ENCODE measurements around the gene CD99L2.

Gene CD99L2

DNA sequence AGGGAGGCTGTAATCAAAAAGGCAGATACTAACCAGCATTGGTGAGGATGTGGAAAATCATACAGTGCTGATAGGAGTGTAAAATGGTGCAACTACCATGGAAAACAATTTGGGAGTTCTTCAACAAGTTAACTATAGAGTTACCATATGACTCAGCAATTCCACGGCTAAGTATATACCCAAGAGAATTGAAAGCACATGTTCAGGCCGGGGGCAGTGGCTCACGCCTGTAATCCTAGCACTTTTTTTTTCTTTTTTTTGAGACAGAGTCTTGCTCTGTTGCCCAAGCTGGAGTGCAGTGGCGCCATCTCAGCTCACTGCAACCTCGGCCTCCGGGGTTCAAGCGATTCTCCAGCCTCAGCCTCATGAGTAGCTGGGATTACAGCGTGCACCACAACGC, 15.0 kb upstream of the CD99L2 start:
- Histone ChIP-seq H3K9me3 (ENCODE audit: insufficient read depth, low read depth, low read length) (no peaks in the 10 kb centered on the region), H3K4me1 (ENCODE audit: insufficient read depth, low read length, poor library complexity, severe bottlenecking) (no peaks in the 10 kb centered on the region), H3K9me2 (replicated peaks; ENCODE audit: low read depth, low read length) (no peaks in the 10 kb centered on the region), H3K36me3 (ENCODE audit: insufficient read depth, low read length) (no peaks in the 10 kb centered on the region), H2AFZ (ENCODE audit: low read length) (no peak overlapping the region), H3K4me3 (ENCODE audit: low read length, poor library complexity, severe bottlenecking) (no peak overlapping the region), H4K20me1 (ENCODE audit: insufficient read depth, low read length, poor library complexity, severe bottlenecking) (no peaks in the 10 kb centered on the region), H3K27me3 (ENCODE audit: insufficient read depth, low read length, poor library complexity, severe bottlenecking) (no peaks in the 10 kb centered on the region), H3K9ac (ENCODE audit: low read depth, low read length, poor library complexity, severe bottlenecking) (no peak overlapping the region), H3F3A (ENCODE audit: low read depth) (no peaks in the 10 kb centered on the region), H3K79me2 (ENCODE audit: insufficient read depth, low read length) (no peaks in the 10 kb centered on the region), H3K4me2 (ENCODE audit: low read depth, low read length, poor library complexity, severe bottlenecking) (no peak overlapping the region)
- TF ChIP-seq EZH2phosphoT487 (IDR thresholded peaks at IDR 0.05; ENCODE audit: borderline replicate concordance) (no peak), CTCF (conservative IDR thresholded peaks at IDR 0.05; ENCODE audit: low read length) (no peak)

DNA sequence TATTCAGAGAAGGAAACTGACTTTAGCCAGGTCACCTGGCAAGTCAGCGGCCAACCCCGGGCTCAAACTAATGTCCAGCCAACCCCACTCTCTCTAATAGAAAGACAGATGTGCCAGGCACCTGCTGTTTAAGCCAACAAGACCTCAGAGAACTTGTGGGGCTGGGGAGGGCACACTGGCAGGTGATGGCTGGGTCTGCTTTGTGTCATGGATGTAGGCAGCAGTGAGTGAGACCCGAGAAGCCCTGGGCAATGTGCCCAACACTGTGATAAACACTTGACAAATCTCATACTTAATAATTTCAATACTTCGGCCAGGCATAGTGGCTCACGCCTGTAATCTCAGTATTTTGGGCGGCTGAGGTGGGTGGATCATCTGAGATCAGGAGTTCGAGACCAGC, 9.0 kb upstream of the CD99L2 start:
- Histone ChIP-seq H3K9ac (ENCODE audit: low read depth, low read length, poor library complexity, severe bottlenecking) (no peak overlapping the region), H2AFZ (ENCODE audit: low read length) (no peak overlapping the region), H4K20me1 (ENCODE audit: insufficient read depth, low read length, poor library complexity, severe bottlenecking) (no peaks in the 10 kb centered on the region), H3K9me3 (ENCODE audit: insufficient read depth, low read depth, low read length) (no peaks in the 10 kb centered on the region), H3K79me2 (ENCODE audit: insufficient read depth, low read length) (no peaks in the 10 kb centered on the region), H3K4me1 (ENCODE audit: insufficient read depth, low read length, poor library complexity, severe bottlenecking) (no peaks in the 10 kb centered on the region), H3K27me3 (ENCODE audit: insufficient read depth, low read length, poor library complexity, severe bottlenecking) (no peaks in the 10 kb centered on the region), H3F3A (ENCODE audit: low read depth) (no peaks in the 10 kb centered on the region), H3K4me2 (ENCODE audit: low read depth, low read length, poor library complexity, severe bottlenecking) (no peak overlapping the region), H3K4me3 (ENCODE audit: low read length, poor library complexity, severe bottlenecking) (no peak overlapping the region), H3K9me2 (replicated peaks; ENCODE audit: low read depth, low read length) (no peaks in the 10 kb centered on the region), H3K36me3 (ENCODE audit: insufficient read depth, low read length) (no peaks in the 10 kb centered on the region)
- TF ChIP-seq EZH2phosphoT487 (IDR thresholded peaks at IDR 0.05; ENCODE audit: borderline replicate concordance) (no peak), CTCF (conservative IDR thresholded peaks at IDR 0.05; ENCODE audit: low read length) (no peak)

DNA sequence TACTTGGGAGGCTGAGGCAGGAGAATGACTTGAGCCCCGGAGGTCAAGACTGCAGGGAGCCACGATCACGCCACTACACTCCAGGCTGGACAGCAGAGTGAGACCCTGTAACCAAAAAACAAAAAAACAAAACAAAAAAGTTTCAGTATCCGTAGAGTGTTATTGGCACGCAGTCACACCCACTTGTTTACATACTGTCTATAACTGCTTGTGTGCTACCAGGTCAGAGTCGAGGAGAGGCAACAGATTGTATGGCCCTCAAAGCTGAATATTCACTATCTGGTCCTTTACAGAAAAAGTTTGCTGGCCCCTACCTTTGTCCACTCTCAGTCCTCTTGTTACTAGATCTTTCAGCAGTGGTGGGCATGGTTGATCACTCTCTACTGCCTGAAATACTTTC, 8.2 kb upstream of the CD99L2 start:
- Histone ChIP-seq H3K9ac (ENCODE audit: low read depth, low read length, poor library complexity, severe bottlenecking) (no peak overlapping the region), H3K9me3 (ENCODE audit: insufficient read depth, low read depth, low read length) (no peaks in the 10 kb centered on the region), H3K27me3 (ENCODE audit: insufficient read depth, low read length, poor library complexity, severe bottlenecking) (no peaks in the 10 kb centered on the region), H3K4me1 (ENCODE audit: insufficient read depth, low read length, poor library complexity, severe bottlenecking) (no peaks in the 10 kb centered on the region), H3K4me3 (ENCODE audit: low read length, poor library complexity, severe bottlenecking) (no peak overlapping the region), H3K36me3 (ENCODE audit: insufficient read depth, low read length) (no peaks in the 10 kb centered on the region), H3K9me2 (replicated peaks; ENCODE audit: low read depth, low read length) (no peaks in the 10 kb centered on the region), H3F3A (ENCODE audit: low read depth) (no peaks in the 10 kb centered on the region), H3K4me2 (ENCODE audit: low read depth, low read length, poor library complexity, severe bottlenecking) (no peak overlapping the region), H4K20me1 (ENCODE audit: insufficient read depth, low read length, poor library complexity, severe bottlenecking) (no peaks in the 10 kb centered on the region), H3K79me2 (ENCODE audit: insufficient read depth, low read length) (no peaks in the 10 kb centered on the region), H2AFZ (ENCODE audit: low read length) (no peak overlapping the region)
- no peak for TF ChIP-seq CTCF (conservative IDR thresholded peaks at IDR 0.05; ENCODE audit: low read length)
- no peak for TF ChIP-seq EZH2phosphoT487 (IDR thresholded peaks at IDR 0.05; ENCODE audit: borderline replicate concordance)

Measured in Loucy (cell line).